HepG2 (cell line): Measurements from ENCODE around the gene STMN1. TPM values are rescaled to one million over a fixed set of nuclear protein-coding genes. Genes with fewer than 3 reads are reported as not detected.

ENCODE experiments used
- CBX1 ChIP-seq: IDR thresholded peaks from one replicate; pipeline ENCODE4 v1.6.1; 2016; ENCODE audit warnings: antibody characterized with exemption, low read depth
- CREB1 ChIP-seq, 2 experiments: fragments of 450-650 bp in 1 of 2; IDR thresholded peaks; 2 replicates each; pipeline ENCODE4 v1.6.1; 2016 to 2017; ENCODE audit warnings: control low read depth in 1 of 2, mild to moderate bottlenecking in 1 of 2, missing compliant biosample characterization in 1 of 2, missing genetic modification characterization in 1 of 2
- KMT2B ChIP-seq: IDR thresholded peaks from 2 replicates; pipeline ENCODE4 v1.6.1; 2016; ENCODE audit warnings: missing genetic modification reagents, missing compliant biosample characterization
- MAFK ChIP-seq, 2 experiments: IDR thresholded peaks in 1 of 2; conservative IDR thresholded peaks in 1 of 2; 2 replicates each; pipeline ENCODE4 v1.6.1; 2011; ENCODE audit warnings: improper control_type of control experiment in 2 of 2, low read length in 2 of 2
- NFKB2 ChIP-seq: sonication (generic); formaldehyde crosslinking; IDR thresholded peaks from 2 replicates; pipeline ENCODE4 v1.4.0; 2020; ENCODE audit warnings: missing genetic modification reagents, borderline replicate concordance
- NKX3-1 ChIP-seq: sonication (generic); formaldehyde crosslinking; IDR thresholded peaks from 2 replicates; pipeline ENCODE4 v1.5.0; 2020; ENCODE audit warnings: missing genetic modification reagents
- REL ChIP-seq: sonication (generic); formaldehyde crosslinking; conservative IDR thresholded peaks from 2 replicates; pipeline ENCODE4 v1.8.0; 2022; ENCODE audit warnings: mild to moderate bottlenecking, missing genetic modification reagents, moderate library complexity
- SMAD1 ChIP-seq: sonication (generic); formaldehyde crosslinking; IDR thresholded peaks from 2 replicates; pipeline ENCODE4 v1.4.0; 2020; ENCODE audit warnings: missing genetic modification reagents, low read depth, mild to moderate bottlenecking, borderline replicate concordance
- ZNF282 ChIP-seq: fragments of 450-650 bp; IDR thresholded peaks from 2 replicates; pipeline ENCODE4 v1.6.1; 2018; ENCODE audit not compliant: partially characterized antibody
- ZNF629 ChIP-seq: sonication (generic); formaldehyde crosslinking; conservative IDR thresholded peaks from 2 replicates; pipeline ENCODE4 v1.5.0; 2020; ENCODE audit warnings: missing genetic modification reagents
- polyA plus RNA-seq, 8 experiments: library from polyadenylated mRNA; depleted of rRNA in 3 of 8; stranded (reverse) in 7 of 8; unstranded in 1 of 8; fragments of >200 nt; fragmentation: Illumina TruSeq in 4 of 8; extraction: Trizol in 4 of 8; gene quantifications; 2 replicates each; pipeline versions ENCODE4 v1.2.1 to v1.2.3, GENCODE V29; 2011 to 2016; ENCODE audit warnings: low read depth in 4 of 8, missing spikeins in 1 of 8, mixed read lengths in 1 of 8; ENCODE audit not compliant: insufficient read depth in 1 of 8
- total RNA-seq, 5 experiments: library from RNA; depleted of rRNA; stranded (reverse); fragments of >200 nt; fragmentation: Illumina TruSeq; extraction: Trizol; gene quantifications; 2 replicates each; pipeline ENCODE4 v1.2.3, GENCODE V29; 2016; ENCODE audit warnings: low read depth in 1 of 5
- TF ChIP-seq, protein P1 (sequence below): sonication (generic); formaldehyde crosslinking; IDR thresholded peaks from 2 replicates; pipeline ENCODE4 v1.5.1; 2020; ENCODE audit warnings: mild to moderate bottlenecking, missing genetic modification reagents, moderate library complexity
- TF ChIP-seq, protein P2 (sequence below): sonication (generic); formaldehyde crosslinking; IDR thresholded peaks from 2 replicates; pipeline ENCODE4 v1.5.1; 2020; ENCODE audit warnings: mild to moderate bottlenecking, missing genetic modification reagents, borderline replicate concordance

The STMN1 gene
- total and polyA plus RNA-seq, 2 of the 13 experiments (the other 11 are each of a cell fraction or from before 2014, with no cell fraction given) = 45.9 to 409 TPM

DNA sequence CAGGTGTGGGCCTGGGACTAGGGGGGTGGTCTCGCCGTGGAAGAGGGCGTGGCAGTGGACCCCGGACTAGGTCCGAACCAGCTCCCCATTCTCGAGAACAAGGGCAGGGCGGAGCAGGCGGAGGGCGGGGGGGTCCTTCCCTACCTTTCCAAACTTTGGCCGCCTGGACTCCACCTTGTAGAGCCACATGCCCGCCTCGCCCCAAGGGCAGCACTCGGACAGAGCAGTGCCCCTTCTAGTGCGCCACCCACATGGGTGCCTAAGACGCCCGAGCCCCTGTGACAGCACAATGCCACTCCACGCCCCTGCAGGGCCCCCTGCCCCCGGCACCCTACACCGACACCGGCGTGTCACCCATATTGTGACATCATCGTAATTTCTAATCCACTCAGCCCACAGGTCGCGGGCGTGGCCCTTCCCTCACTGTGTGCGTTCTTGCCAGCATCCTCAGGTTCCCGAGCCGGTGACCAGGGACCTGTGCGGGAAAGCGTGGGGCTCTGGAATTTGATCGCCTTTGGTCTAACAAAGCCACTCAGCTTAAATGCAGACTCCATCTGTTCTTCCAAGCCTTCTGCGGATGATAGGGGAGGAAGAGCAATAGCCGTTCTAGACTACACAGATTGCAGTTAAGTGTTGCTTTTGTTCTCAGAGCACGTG lies 553 bp upstream of the STMN1 start (continued):
- TF ChIP-seq KMT2B (CRISPR knock-in tag) (no peak), ZNF282 (no peak), ZNF629 (CRISPR knock-in tag) (no peak), REL (CRISPR knock-in tag) (no peak), NFKB2 (no peak), SMAD1 (no peak), NKX3-1 (no peak), MAFK (conservative IDR thresholded peaks at IDR 0.05 in 1 of 2, IDR thresholded peaks at IDR 0.05 in 1 of 2; ENCODE audit: low read length in 2 of 2) (no peak), CREB1 (IDR thresholded peaks at IDR 0.05) (peak; percentile 68), CREB1 (CRISPR knock-in tag; IDR thresholded peaks at IDR 0.05) (no peak), CBX1 (no peak)
- TF ChIP-seq, protein P1, sequence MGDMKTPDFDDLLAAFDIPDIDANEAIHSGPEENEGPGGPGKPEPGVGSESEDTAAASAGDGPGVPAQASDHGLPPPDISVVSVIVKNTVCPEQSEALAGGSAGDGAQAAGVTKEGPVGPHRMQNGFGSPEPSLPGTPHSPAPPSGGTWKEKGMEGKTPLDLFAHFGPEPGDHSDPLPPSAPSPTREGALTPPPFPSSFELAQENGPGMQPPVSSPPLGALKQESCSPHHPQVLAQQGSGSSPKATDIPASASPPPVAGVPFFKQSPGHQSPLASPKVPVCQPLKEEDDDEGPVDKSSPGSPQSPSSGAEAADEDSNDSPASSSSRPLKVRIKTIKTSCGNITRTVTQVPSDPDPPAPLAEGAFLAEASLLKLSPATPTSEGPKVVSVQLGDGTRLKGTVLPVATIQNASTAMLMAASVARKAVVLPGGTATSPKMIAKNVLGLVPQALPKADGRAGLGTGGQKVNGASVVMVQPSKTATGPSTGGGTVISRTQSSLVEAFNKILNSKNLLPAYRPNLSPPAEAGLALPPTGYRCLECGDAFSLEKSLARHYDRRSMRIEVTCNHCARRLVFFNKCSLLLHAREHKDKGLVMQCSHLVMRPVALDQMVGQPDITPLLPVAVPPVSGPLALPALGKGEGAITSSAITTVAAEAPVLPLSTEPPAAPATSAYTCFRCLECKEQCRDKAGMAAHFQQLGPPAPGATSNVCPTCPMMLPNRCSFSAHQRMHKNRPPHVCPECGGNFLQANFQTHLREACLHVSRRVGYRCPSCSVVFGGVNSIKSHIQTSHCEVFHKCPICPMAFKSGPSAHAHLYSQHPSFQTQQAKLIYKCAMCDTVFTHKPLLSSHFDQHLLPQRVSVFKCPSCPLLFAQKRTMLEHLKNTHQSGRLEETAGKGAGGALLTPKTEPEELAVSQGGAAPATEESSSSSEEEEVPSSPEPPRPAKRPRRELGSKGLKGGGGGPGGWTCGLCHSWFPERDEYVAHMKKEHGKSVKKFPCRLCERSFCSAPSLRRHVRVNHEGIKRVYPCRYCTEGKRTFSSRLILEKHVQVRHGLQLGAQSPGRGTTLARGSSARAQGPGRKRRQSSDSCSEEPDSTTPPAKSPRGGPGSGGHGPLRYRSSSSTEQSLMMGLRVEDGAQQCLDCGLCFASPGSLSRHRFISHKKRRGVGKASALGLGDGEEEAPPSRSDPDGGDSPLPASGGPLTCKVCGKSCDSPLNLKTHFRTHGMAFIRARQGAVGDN (CRISPR knock-in tag) = peak; percentile 5; the same call in 1 of the 2 replicates
- TF ChIP-seq, protein P2, sequence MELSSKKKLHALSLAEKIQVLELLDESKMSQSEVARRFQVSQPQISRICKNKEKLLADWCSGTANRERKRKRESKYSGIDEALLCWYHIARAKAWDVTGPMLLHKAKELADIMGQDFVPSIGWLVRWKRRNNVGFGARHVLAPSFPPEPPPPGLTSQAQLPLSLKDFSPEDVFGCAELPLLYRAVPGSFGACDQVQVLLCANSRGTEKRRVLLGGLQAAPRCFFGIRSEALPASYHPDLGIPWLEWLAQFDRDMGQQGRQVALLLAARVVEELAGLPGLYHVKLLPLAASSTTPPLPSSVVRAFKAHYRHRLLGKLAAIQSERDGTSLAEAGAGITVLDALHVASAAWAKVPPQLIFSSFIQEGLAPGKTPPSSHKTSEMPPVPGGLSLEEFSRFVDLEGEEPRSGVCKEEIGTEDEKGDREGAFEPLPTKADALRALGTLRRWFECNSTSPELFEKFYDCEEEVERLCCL (CRISPR knock-in tag) = no peak
- TF ChIP-seq, all 625 proteins: peak for 21
